ENCODE results near the gene SHC1.

Gene SHC1

GRCh38 chr1:155008015-155008941 lies 37.7 kb upstream of the SHC1 start:
- DNase-seq (ENCODE audit: low read depth in 2 of 3, low spot score in 2 of 3), result no peak

- DNase-seq (ENCODE audit: low read depth in 2 of 3, low spot score in 2 of 3), result no peak
Measured at GRCh38 chr1:155007251-155007828, 36.8 kb upstream of the SHC1 start.

GRCh38 chr1:155006601-155007101 lies 36.1 kb upstream of the SHC1 start:
- peak in 1 of 3 experiments; percentile 30 for DNase-seq (ENCODE audit: low read depth in 2 of 3, low spot score in 2 of 3)

- DNase-seq (ENCODE audit: low read depth in 2 of 3, low spot score in 2 of 3), result no peak
Measured at GRCh38 chr1:155005076-155006011, 34.8 kb upstream of the SHC1 start.

- DNase-seq (ENCODE audit: low read depth in 2 of 3, low spot score in 2 of 3), result no peak
Measured at GRCh38 chr1:155004352-155005075, 34.0 kb upstream of the SHC1 start.

- no peak for DNase-seq (ENCODE audit: low read depth in 2 of 3, low spot score in 2 of 3)
Measured at GRCh38 chr1:155003766-155004351, 33.3 kb upstream of the SHC1 start.

GRCh38 chr1:155003227-155003765 lies 32.7 kb upstream of the SHC1 start:
- no peak for DNase-seq (ENCODE audit: low read depth in 2 of 3, low spot score in 2 of 3)

- no peak for DNase-seq (ENCODE audit: low read depth in 2 of 3, low spot score in 2 of 3)
Measured at GRCh38 chr1:155002464-155003226, 32.1 kb upstream of the SHC1 start, which contains the start of gene ZBTB7B. Gene ZBTB7B, plus strand, starts transcription at chr1:155002802. Its CDS starts 11,859 bp downstream, at chr1:155014661.

- DNase-seq (ENCODE audit: low read depth in 2 of 3, low spot score in 2 of 3), result peak; percentile 92 to 95 (median 93)
Measured at GRCh38 chr1:155001675-155002463, 31.3 kb upstream of the SHC1 start.

GRCh38 chr1:155001425-155001674 lies 30.8 kb upstream of the SHC1 start:
- peak in 1 of 3 experiments; percentile 41 for DNase-seq (ENCODE audit: low read depth in 2 of 3, low spot score in 2 of 3)

GRCh38 chr1:155000726-155001424 lies 30.3 kb upstream of the SHC1 start:
- peak; percentile 66 to 81 (median 79) for DNase-seq (ENCODE audit: low read depth in 2 of 3, low spot score in 2 of 3)

GRCh38 chr1:155000411-155000725 lies 29.8 kb upstream of the SHC1 start:
- DNase-seq (ENCODE audit: low read depth in 2 of 3, low spot score in 2 of 3), result no peak

- peak in 2 of 3 experiments; percentile 46 to 67 for DNase-seq (ENCODE audit: low read depth in 2 of 3, low spot score in 2 of 3)
Measured at GRCh38 chr1:154999571-155000410, 29.2 kb upstream of the SHC1 start.

- peak; percentile 65 to 76 (median 70) for DNase-seq (ENCODE audit: low read depth in 2 of 3, low spot score in 2 of 3)
Measured at GRCh38 chr1:154998818-154999570, 28.4 kb upstream of the SHC1 start.

GRCh38 chr1:154998201-154998780 lies 27.7 kb upstream of the SHC1 start:
- no peak for DNase-seq (ENCODE audit: low read depth in 2 of 3, low spot score in 2 of 3)

Data from activated CD8-positive, alpha-beta memory T cell treated with anti-CD3 and anti-CD28 coated beads for 48 hours (primary cell).